K562 (cell line): ENCODE measurements around the gene HOXB6.

Source experiments
- ARNT ChIP-seq, 2 experiments: fragments of 450-650 bp; IDR thresholded peaks; 2 replicates each; pipeline ENCODE4 v1.6.1; 2016; ENCODE audit warnings: mild to moderate bottlenecking in 1 of 2
- BRD4 ChIP-seq: fragments of 200-600 bp; sonication (generic); IDR thresholded peaks from 2 replicates; pipeline ENCODE4 v1.6.1; 2017; ENCODE audit warnings: inconsistent platforms
- EP300 ChIP-seq: IDR thresholded peaks from 2 replicates; pipeline ENCODE4 v1.6.1; 2012; ENCODE audit warnings: low read length, improper control_type of control experiment
- FOS ChIP-seq: IDR thresholded peaks from 3 replicates; pipeline ENCODE4 v1.6.1; 2011; ENCODE audit not compliant: insufficient read length; ENCODE audit errors: extremely low read depth
- GTF2F1 ChIP-seq: IDR thresholded peaks from 2 replicates; pipeline ENCODE4 v1.6.1; 2011; ENCODE audit warnings: low read depth, low read length, improper control_type of control experiment
- MEIS2 ChIP-seq: fragments of 450-650 bp; IDR thresholded peaks from 2 replicates; pipeline ENCODE4 v1.6.1; 2014; ENCODE audit warnings: mild to moderate bottlenecking; ENCODE audit not compliant: partially characterized antibody
- NFE2L1 ChIP-seq: fragments of 450-650 bp; IDR thresholded peaks from 2 replicates; pipeline ENCODE4 v1.6.1; 2016; ENCODE audit warnings: missing genetic modification characterization, low read depth, mild to moderate bottlenecking, missing compliant biosample characterization, moderate library complexity, borderline replicate concordance
- POLR2AphosphoS5 ChIP-seq: IDR thresholded peaks from 2 replicates; pipeline ENCODE4 v1.6.1; 2011; ENCODE audit warnings: mild to moderate bottlenecking, low read depth, low read length, moderate library complexity; ENCODE audit not compliant: control insufficient read depth, insufficient read depth
- PYGO2 ChIP-seq: fragments of 450-650 bp; IDR thresholded peaks from 2 replicates; pipeline ENCODE4 v1.6.1; 2016; ENCODE audit warnings: mild to moderate bottlenecking, missing genetic modification characterization, moderate library complexity, missing compliant biosample characterization
- ZNF174 ChIP-seq: fragments of 250-450 bp; sonication (Bioruptor Pico); IDR thresholded peaks from 2 replicates; pipeline ENCODE4 v1.4.0; 2020; ENCODE audit warnings: mild to moderate bottlenecking
- TF ChIP-seq, protein P1 (sequence below), 3 experiments: IDR thresholded peaks in 2 of 3; conservative IDR thresholded peaks in 1 of 3; 2 replicates each; pipeline ENCODE4 v1.5.1; 2011 to 2012; ENCODE audit warnings: low read length in 3 of 3, mild to moderate bottlenecking in 3 of 3, control low read depth in 2 of 3, improper control_type of control experiment in 1 of 3, inconsistent platforms in 1 of 3, low read depth in 1 of 3, mixed read lengths in 1 of 3, moderate library complexity in 1 of 3; ENCODE audit not compliant: insufficient read depth in 2 of 3

GRCh38 chr17:48592577-48592976, 12.2 kb downstream of the HOXB6 start:
- no peak for TF ChIP-seq PYGO2 (tag)
- no peak for TF ChIP-seq POLR2AphosphoS5
- TF ChIP-seq ZNF174 (CRISPR knock-in tag), result no peak
- no peak for TF ChIP-seq ARNT (IDR thresholded peaks at IDR 0.05)
- no peak for TF ChIP-seq FOS
- TF ChIP-seq GTF2F1, result no peak
- TF ChIP-seq EP300, result no peak
- TF ChIP-seq NFE2L1, result no peak
- TF ChIP-seq BRD4, result no peak
- TF ChIP-seq, protein P1, sequence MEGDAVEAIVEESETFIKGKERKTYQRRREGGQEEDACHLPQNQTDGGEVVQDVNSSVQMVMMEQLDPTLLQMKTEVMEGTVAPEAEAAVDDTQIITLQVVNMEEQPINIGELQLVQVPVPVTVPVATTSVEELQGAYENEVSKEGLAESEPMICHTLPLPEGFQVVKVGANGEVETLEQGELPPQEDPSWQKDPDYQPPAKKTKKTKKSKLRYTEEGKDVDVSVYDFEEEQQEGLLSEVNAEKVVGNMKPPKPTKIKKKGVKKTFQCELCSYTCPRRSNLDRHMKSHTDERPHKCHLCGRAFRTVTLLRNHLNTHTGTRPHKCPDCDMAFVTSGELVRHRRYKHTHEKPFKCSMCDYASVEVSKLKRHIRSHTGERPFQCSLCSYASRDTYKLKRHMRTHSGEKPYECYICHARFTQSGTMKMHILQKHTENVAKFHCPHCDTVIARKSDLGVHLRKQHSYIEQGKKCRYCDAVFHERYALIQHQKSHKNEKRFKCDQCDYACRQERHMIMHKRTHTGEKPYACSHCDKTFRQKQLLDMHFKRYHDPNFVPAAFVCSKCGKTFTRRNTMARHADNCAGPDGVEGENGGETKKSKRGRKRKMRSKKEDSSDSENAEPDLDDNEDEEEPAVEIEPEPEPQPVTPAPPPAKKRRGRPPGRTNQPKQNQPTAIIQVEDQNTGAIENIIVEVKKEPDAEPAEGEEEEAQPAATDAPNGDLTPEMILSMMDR (IDR thresholded peaks at IDR 0.05 in 2 of 3, conservative IDR thresholded peaks at IDR 0.05 in 1 of 3; ENCODE audit: insufficient read depth in 2 of 3, low read depth in 1 of 3, low read length in 3 of 3), result no peak
- no peak for TF ChIP-seq MEIS2
